B cell (primary cell): ENCODE measurements around the gene CETP.

ENCODE experiments used
- CTCF ChIP-seq: fragments of 200-600 bp; IDR thresholded peaks from one replicate; pipeline ENCODE4 v1.8.0; 2022; ENCODE audit warnings: antibody characterized with exemption, mild to moderate bottlenecking
- EZH2 ChIP-seq: IDR thresholded peaks from 2 replicates; pipeline ENCODE4 v1.6.1; 2012; ENCODE audit warnings: borderline replicate concordance, low read depth, mild to moderate bottlenecking, moderate library complexity, low read length; ENCODE audit not compliant: insufficient read depth, poor library complexity, severe bottlenecking

GRCh38 chr16:57009643-57010170 lies 48.0 kb downstream of the CETP start:
- no peak for TF ChIP-seq CTCF
- no peak for TF ChIP-seq EZH2
